K562 (cell line): ENCODE data around the gene GAPDH. TPM values are rescaled to one million over a fixed set of nuclear protein-coding genes. Genes with fewer than 3 reads are reported as not detected.

ENCODE experiments used
- ARID1B ChIP-seq: fragments of 450-650 bp; IDR thresholded peaks from 2 replicates; pipeline ENCODE4 v1.6.1; 2016; ENCODE audit warnings: antibody characterized with exemption, mild to moderate bottlenecking, inconsistent platforms
- CLOCK ChIP-seq: fragments of 250-450 bp; sonication (Bioruptor Pico); IDR thresholded peaks from 2 replicates; pipeline ENCODE4 v1.4.0; 2020; ENCODE audit warnings: mild to moderate bottlenecking, moderate library complexity, borderline replicate concordance
- DDX20 ChIP-seq: fragments of 450-650 bp; IDR thresholded peaks from 2 replicates; pipeline ENCODE4 v1.6.1; 2016; ENCODE audit warnings: missing genetic modification characterization, low read depth, mild to moderate bottlenecking, missing compliant biosample characterization, moderate library complexity
- E2F8 ChIP-seq: fragments of 450-650 bp; IDR thresholded peaks from 2 replicates; pipeline ENCODE4 v1.7.1; 2018; ENCODE audit warnings: mild to moderate bottlenecking, low read depth; ENCODE audit not compliant: partially characterized antibody
- HINFP ChIP-seq: fragments of 450-650 bp; conservative IDR thresholded peaks from 2 replicates; pipeline ENCODE4 v1.6.1; 2016; ENCODE audit warnings: missing genetic modification characterization, low read depth, mild to moderate bottlenecking, control low read depth, missing compliant biosample characterization
- HMG20B ChIP-seq: fragments of 250-450 bp; sonication (Bioruptor Pico); IDR thresholded peaks from 2 replicates; pipeline ENCODE4 v1.5.0; 2021; ENCODE audit warnings: mild to moderate bottlenecking
- HNRNPLL ChIP-seq: fragments of 200-400 bp; formaldehyde crosslinking; IDR thresholded peaks from 2 replicates; pipeline ENCODE4 v1.6.1; 2017; ENCODE audit warnings: low read length, low read depth, mild to moderate bottlenecking; ENCODE audit not compliant: poor library complexity, severe bottlenecking
- NFATC3 ChIP-seq: fragments of 450-650 bp; IDR thresholded peaks from 2 replicates; pipeline ENCODE4 v1.6.1; 2017; ENCODE audit warnings: mild to moderate bottlenecking
- RUNX1 ChIP-seq: sonication (generic); IDR thresholded peaks from 2 replicates; pipeline ENCODE4 v1.6.1; 2016; ENCODE audit warnings: antibody characterized with exemption, low read depth
- ZBTB1 ChIP-seq: sonication (generic); formaldehyde crosslinking; IDR thresholded peaks from 2 replicates; pipeline ENCODE4 v1.8.1; 2023; ENCODE audit warnings: missing genetic modification reagents, low read depth, mild to moderate bottlenecking, borderline replicate concordance
- ZNF407 ChIP-seq: fragments of 450-650 bp; IDR thresholded peaks from 2 replicates; pipeline ENCODE4 v1.6.1; 2016; ENCODE audit warnings: low read depth
- ZNF551 ChIP-seq: fragments of 250-450 bp; sonication (Bioruptor Pico); IDR thresholded peaks from 2 replicates; pipeline ENCODE4 v1.5.0; 2021; ENCODE audit warnings: mild to moderate bottlenecking, moderate library complexity
- polyA plus RNA-seq, 8 experiments: library from polyadenylated mRNA; depleted of rRNA in 4 of 8; stranded (reverse) in 5 of 8; unstranded in 3 of 8; fragments of >200 nt; fragmentation: Nextera tagmentation in 2 of 8; fragmentation: Illumina TruSeq in 1 of 8; extraction: Ambion mirVana in 2 of 8; extraction: Trizol in 1 of 8; gene quantifications; 2 replicates each; pipeline versions ENCODE4 v1.2.1 to v1.2.3, GENCODE V29; 2011 to 2014; ENCODE audit warnings: inconsistent platforms in 1 of 8, missing spikeins in 1 of 8
- total RNA-seq, 7 experiments: library from RNA; depleted of rRNA in 6 of 7; stranded (reverse); fragments of >200 nt in 6 of 7; fragmentation: Illumina TruSeq in 2 of 7; extraction: Trizol in 2 of 7; gene quantifications; 2 replicates each; pipeline versions ENCODE4 v1.2.1 to v1.2.3, GENCODE V29; 2011 to 2021; ENCODE audit warnings: low replicate concordance in 1 of 7

GAPDH gene
- total and polyA plus RNA-seq, 9 of the 15 experiments (the other 6 are each of a cell fraction or from before 2014, with no cell fraction given), result 2,206 to 6,793 (median 4,217) TPM

GRCh38 chr12:6494258-6494743 is 40.0 kb upstream of the GAPDH start (continued):
- TF ChIP-seq ZBTB1 (CRISPR knock-in tag), result no peak
- TF ChIP-seq ARID1B, result 0 out of 2 replicates have a peak, but pooled peaks have one; percentile 13
- no peak for TF ChIP-seq CLOCK (CRISPR knock-in tag)
- TF ChIP-seq HMG20B (CRISPR knock-in tag), result no peak
- TF ChIP-seq RUNX1, result no peak
- TF ChIP-seq ZNF407, result no peak
- no peak for TF ChIP-seq DDX20 (tag)
- no peak for TF ChIP-seq E2F8
- TF ChIP-seq HNRNPLL, result peak; percentile 99
- no peak for TF ChIP-seq NFATC3
- no peak for TF ChIP-seq HINFP (tag)
- TF ChIP-seq ZNF551 (CRISPR knock-in tag), result no peak
